Measurements from ENCODE around the gene UCN3.

GRCh38 chr10:5355594-5356301 is 9.0 kb upstream of the UCN3 start:
- TF ChIP-seq CTCF (IDR thresholded peaks at IDR 0.05) (no peak), POLR2A (IDR thresholded peaks at IDR 0.05) (no peak), POLR2AphosphoS5 (IDR thresholded peaks at IDR 0.05) (no peak)
